ENCODE results near the gene EMC10.
"Not testable (repeated sequence)": the region's sequence is repeated elsewhere in the genome, so short reads cannot be mapped to it uniquely, and the experiment has no call there.

EMC10 gene

DNA sequence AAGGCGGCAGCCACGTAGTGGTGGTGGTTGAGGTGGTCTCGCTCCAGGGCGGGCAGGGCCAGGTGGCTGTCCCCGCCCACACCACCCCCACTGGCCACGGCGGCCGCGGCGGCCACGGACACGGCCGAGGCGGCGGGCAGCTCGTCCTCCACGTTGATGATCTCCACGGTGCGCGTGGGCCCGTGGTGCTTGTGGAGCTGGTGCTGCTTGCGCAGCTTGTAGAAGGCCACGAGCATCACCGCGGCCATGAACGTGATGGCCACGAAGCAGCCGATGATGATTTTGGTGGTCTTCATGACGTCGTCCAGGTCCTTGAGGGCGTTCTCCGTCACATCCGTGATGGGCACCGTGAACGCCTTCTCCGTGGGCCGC lies 41.4 kb downstream of the EMC10 start:
- DNase-seq: no peak

DNA sequence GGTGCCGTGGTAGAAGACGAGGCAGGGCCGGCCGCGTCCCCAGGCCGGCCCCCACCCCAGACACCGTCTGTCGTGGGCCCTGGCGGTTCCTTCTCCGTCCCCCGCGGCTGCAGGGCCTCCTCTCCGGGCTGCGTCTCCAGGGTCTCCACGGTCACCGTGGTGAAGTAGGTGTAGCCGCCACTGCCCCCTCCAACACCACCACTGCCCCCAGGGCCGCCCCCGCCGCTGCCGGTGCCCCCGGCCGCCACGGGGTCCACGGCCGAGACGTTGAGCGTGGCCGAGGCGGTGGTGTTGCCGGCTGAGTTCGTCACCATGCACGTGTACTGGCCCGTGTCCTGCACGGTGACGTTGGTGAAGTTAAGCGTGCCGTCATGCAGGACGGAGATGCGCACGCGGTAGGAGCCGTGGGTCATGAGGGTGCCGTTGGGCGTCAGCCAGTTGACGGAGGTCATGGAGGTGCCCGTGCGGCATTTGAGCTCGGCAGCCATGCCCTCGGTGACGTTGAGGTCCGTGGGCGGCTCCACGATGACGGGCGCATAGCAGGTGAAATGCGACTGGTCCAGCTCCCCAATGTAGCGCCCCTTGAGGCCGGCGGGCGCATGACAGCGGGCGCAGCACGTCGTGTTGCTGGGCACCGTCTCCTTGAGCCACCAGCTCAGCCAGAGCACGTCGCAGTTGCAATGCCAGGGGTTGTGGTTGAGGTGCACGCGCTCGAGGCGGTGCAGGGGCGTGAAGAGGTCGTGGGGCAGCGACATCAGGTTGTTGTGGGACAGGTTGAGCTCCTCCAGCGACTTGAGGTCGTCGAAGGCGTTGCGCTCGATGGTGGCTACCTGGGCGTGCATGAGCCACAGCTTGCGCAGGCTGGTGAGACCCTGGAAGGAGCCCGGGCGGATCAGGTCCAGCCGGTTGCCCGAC lies 42.0 kb downstream of the EMC10 start:
- DNase-seq: no peak

- DNase-seq: no peak
Measured at GRCh38 chr19:50519006-50519575, 42.8 kb downstream of the EMC10 start.

- no peak for DNase-seq
Measured at GRCh38 chr19:50520822-50521465, 44.6 kb downstream of the EMC10 start.

GRCh38 chr19:50522881-50523280 lies 46.6 kb downstream of the EMC10 start:
- no peak for DNase-seq

- not testable (repeated sequence) for DNase-seq
Measured at GRCh38 chr19:50528052-50528451, 51.7 kb downstream of the EMC10 start.

DNA sequence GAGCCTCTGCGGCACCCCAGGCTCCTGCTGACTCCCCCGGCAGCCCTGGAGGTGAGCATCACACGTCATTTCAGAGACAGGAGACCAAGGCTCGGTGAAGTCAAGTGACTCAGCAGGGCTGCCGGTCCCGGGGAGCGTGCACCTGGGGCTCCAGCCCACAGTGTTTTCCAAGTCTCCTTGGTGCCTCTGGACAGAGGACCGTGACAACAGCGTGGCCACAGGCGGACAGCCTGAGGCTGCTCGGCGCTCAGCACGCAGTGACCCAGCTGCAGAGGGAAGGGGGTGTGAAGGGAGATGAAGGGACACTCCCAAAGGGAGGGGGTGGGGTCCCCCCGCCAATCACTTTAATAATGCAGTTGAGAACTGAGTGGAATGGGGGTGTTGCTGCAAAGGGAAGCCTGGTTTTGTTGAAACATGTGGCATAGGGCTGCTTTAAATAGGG lies 54.9 kb downstream of the EMC10 start:
- DNase-seq: no peak

DNA sequence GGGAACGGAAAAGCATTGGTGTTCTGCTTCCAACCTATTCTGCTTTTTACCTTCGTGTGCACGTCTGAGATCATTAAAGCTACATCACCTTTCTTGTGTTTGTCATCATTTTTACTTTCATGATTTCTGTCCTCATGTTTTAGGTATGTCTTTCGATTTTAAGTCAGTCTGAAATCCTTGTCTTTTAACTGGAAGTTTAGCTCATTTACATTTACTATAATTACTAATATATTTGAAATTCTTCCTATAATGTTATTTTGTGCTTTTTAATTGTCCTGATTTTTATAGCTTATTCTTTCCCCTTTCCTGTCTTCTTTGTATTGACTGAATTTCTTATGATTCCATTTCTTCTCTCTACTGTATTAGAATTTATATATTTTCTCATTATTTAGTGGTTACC lies 56.6 kb downstream of the EMC10 start:
- no peak for DNase-seq

- DNase-seq: no peak
Measured at GRCh38 chr19:50534478-50534877, 58.2 kb downstream of the EMC10 start.

DNA sequence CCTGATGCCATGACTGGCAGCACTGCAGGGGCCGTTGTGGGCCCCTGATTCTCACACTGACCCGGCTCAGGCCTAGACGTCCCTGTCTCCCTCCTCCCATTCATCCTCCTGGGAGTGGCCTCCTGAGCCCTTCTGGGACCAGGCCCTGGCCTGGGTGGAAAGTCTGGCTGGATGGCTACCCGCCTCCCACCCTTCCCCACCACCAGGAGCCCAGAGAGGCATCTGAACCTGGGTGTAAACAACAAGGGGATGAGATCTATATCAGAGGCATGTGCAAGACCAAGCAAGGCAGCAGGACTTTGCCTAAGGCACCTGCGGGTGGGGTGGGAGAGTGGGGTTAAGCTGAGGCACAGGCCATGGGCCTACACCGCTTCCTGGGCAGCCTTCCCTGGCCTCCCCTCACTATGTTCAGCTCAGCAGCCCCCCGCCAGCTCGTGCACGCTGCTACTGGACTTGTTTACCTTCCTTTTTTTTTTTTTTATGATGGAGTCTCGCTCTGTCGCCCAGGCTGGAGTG lies 59.4 kb downstream of the EMC10 start:
- DNase-seq: no peak

DNA sequence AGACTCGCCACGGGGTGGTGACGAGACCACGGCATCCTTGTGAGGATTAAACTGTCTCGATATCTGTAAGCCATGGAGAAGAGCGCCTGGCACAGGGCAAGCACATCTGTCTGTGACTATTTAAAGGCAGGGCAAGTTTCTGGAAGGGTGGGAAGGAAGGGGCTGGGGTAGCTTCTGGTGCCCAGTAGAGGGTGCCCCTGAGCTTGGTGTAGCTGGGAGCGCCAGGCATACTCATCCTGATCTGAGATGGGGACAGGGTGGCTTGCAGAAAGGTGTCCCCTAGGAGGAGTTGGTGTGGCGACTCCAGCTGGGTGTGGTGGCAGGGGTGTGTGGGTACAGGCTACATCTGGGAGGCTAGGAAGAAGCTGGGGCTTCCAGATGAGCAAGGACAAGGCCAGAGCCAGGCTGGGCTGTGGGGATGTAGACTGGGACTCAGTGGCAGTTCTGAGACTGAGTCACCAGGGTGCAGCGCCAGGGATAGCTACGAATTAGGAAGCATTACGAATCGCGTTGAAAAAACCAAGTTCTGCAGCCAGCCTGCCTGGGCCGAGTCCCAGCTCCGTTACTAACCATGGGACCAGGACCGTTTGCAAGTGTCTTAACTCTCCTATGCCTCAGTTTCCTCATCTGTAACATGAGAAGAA lies 60.5 kb downstream of the EMC10 start:
- DNase-seq: no peak

DNA sequence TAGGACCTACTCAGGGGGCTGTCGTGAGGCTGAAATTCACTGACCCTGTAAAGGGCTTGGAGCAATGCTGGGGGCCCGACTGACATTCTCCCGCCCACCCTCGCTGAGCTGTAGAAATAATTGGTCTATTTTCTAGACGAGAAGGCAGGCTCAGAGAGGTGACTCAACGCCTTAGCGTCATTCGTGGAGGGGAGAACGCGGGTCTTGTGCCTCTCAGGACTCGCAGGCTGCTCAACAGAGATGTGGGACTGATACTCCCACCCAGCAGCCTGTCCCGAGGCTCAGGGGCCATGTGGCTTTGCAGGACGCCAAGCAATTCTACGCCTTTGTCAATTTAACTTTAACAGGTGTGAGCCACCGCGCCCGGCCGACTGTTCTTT lies 61.0 kb downstream of the EMC10 start:
- no peak for DNase-seq

DNA sequence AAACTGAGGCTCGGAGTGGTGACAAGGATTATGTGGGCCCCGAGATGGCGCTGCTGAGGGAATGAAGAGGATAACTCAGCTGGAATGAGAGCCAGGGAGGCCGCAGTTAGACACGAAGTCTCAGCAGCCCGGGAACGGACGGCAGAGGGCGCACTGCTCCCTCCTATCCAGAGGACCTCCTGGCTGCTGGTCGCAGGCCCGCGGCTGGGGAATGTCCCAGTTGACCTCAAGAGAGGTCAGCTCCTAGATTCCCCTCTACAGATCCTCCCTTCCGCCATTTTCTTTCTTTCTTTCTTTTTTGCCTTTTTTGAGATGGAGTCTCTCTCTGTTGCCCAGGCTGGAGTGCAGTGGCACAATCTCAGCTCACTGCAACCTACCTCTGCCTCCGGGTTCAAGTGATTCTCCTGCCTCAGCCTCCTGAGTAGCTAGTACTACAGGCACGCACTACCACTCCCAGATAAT lies 61.5 kb downstream of the EMC10 start:
- peak; percentile 54 for DNase-seq

Data from COR-L47 (cell line).